Measurements from ENCODE around the gene KRT28. TPM values are rescaled to one million over a fixed set of nuclear protein-coding genes. Genes with fewer than 3 reads are reported as not detected.

KRT28 gene
- total and polyA plus RNA-seq, 2 of the 8 experiments (the other 6 are each of a cell fraction or from before 2014, with no cell fraction given), result not detected

- Histone ChIP-seq H2BK20ac (ENCODE audit: low read length) (no peak overlapping the region), H2BK15ac (ENCODE audit: low read length) (no peak overlapping the region), H2BK12ac (ENCODE audit: low read depth, low read length) (no peak overlapping the region), H3K14ac (ENCODE audit: insufficient read length) (no peak overlapping the region), H2BK120ac (replicated peaks; ENCODE audit: low read depth, low read length) (no peak overlapping the region), H2AK5ac (ENCODE audit: low read depth, low read length) (no peak overlapping the region), H4K20me1 (replicated peaks in 1 of 2; ENCODE audit: control insufficient read depth in 1 of 2, insufficient read depth in 2 of 2, low read length in 2 of 2) (no peaks in the 10 kb centered on the region), H3K36me3 (ENCODE audit: control insufficient read depth in 2 of 4, insufficient read depth in 4 of 4, low read length in 3 of 4) (no peaks in the 10 kb centered on the region), H3K4me2 (ENCODE audit: insufficient read depth in 1 of 2, low read depth in 2 of 2, low read length in 2 of 2) (no peak overlapping the region), H3K4me1 (replicated peaks in 1 of 4; ENCODE audit: control insufficient read depth in 3 of 4, insufficient read depth in 4 of 4, low read length in 3 of 4) (peaks cover 0 to 3% (median 0%) of the 10 kb centered on the region in 4 experiments; a peak in 1 of 7 replicates), H3K4ac (replicated peaks; ENCODE audit: insufficient read length, low read depth, low read length) (no peak overlapping the region), H3K9me3 (ENCODE audit: insufficient read depth in 2 of 2, low read depth in 1 of 2, low read length in 1 of 2) (no peaks in the 10 kb centered on the region), H3K79me1 (ENCODE audit: low read depth, low read length) (no peaks in the 10 kb centered on the region), H3K9ac (replicated peaks in 1 of 4; ENCODE audit: extremely low read depth in 1 of 4, low read depth in 3 of 4, low read length in 3 of 4) (no peak overlapping the region), H3K18ac (ENCODE audit: extremely low read depth, low read length) (no peak overlapping the region), H3K23ac (ENCODE audit: insufficient read length) (no peak overlapping the region), H3K56ac (replicated peaks; ENCODE audit: insufficient read length, low read depth, low read length) (no peak overlapping the region), H4K91ac (replicated peaks; ENCODE audit: insufficient read length, low read length) (no peak overlapping the region), H3K79me2 (ENCODE audit: control insufficient read depth in 1 of 2, insufficient read depth in 2 of 2, low read length in 2 of 2) (no peaks in the 10 kb centered on the region), H3K27me3 (replicated peaks in 1 of 4; ENCODE audit: control insufficient read depth in 3 of 4, extremely low read depth in 1 of 4, insufficient read depth in 3 of 4, low read length in 3 of 4) (peaks cover 4 to 21% (median 8%) of the 10 kb centered on the region in 4 experiments), H2AFZ (ENCODE audit: low read length) (no peak overlapping the region), H3K4me3 (ENCODE audit: extremely low read depth in 1 of 4, insufficient read depth in 2 of 4, low read depth in 3 of 4, low read length in 4 of 4) (no peak overlapping the region), H4K5ac (ENCODE audit: insufficient read length, low read depth, low read length) (no peak overlapping the region), H4K8ac (ENCODE audit: extremely low read depth, insufficient read depth, low read length) (no peak overlapping the region), H3K23me2 (ENCODE audit: low read depth, low read length) (no peaks in the 10 kb centered on the region), H2BK5ac (ENCODE audit: low read depth, low read length) (no peak overlapping the region), H3K27ac (ENCODE audit: low read depth, low read length) (no peak overlapping the region)
- 97% methylated on average over 4 of the region's 4 CpGs; no CpG with 5 or more reads in 1 of the 2 experiments for WGBS, 2 experiments (ENCODE audit: extremely low coverage in 1 of 2, insufficient coverage in 1 of 2, insufficient read length in 1 of 2, insufficient replicate concordance in 2 of 2, low coverage in 1 of 2, low lambda C conversion rate in 2 of 2, missing lambda C conversion rate in 1 of 2)
- no peak for DNase-seq (ENCODE audit: low read depth in 1 of 2, low spot score in 2 of 2)
- no peak for FAIRE-seq
- CTCF ChIA-PET (ENCODE audit: partially characterized antibody), result interaction anchor here (0.6 kb wide), 1 partner anchor 818 kb away, joined by 3 read pairs; no protein-coding TSS in a partner anchor
- POLR2A ChIA-PET (ENCODE audit: partially characterized antibody), result no interaction called here
- TF ChIP-seq RFX5 (IDR thresholded peaks at IDR 0.05; ENCODE audit: borderline replicate concordance, low read depth, low read length) (no peak), ATF2 (IDR thresholded peaks at IDR 0.05; ENCODE audit: low read length) (no peak), TCF12 (IDR thresholded peaks at IDR 0.05; ENCODE audit: low read depth, low read length) (no peak), BACH1 (IDR thresholded peaks at IDR 0.05; ENCODE audit: low read length) (no peak), YY1 (IDR thresholded peaks at IDR 0.05; ENCODE audit: low read depth, low read length) (no peak), E2F6 (IDR thresholded peaks at IDR 0.05) (no peak), CHD2 (IDR thresholded peaks at IDR 0.05; ENCODE audit: low read length) (no peak), EP300 (IDR thresholded peaks at IDR 0.05; ENCODE audit: borderline replicate concordance in 1 of 2, low read depth in 2 of 2, low read length in 2 of 2) (no peak), JUND (IDR thresholded peaks at IDR 0.05; ENCODE audit: low read length) (no peak), EGR1 (IDR thresholded peaks at IDR 0.05; ENCODE audit: borderline replicate concordance, low read depth, low read length) (no peak), USF2 (IDR thresholded peaks at IDR 0.05; ENCODE audit: low read length) (no peak)
These were observed 36.3 kb upstream of the KRT28 start for GRCh38 chr17:40836020-40836419.
